Natural killer cell (primary cell): ENCODE data around the gene NID1. TPM values are rescaled to one million over a fixed set of nuclear protein-coding genes. Genes with fewer than 3 reads are reported as not detected.
"Not testable (repeated sequence)": the region's sequence is repeated elsewhere in the genome, so short reads cannot be mapped to it uniquely, and the experiment has no call there.

Source experiments
- ATAC-seq, 3 donors: fragments of 150-1000 bp in 2 of 3; fragments of 200-7000 bp in 1 of 3; cut with Tn5 transposase; 1 replicate in 1 of 3; 2 replicates in 2 of 3; pipeline ENCODE4 v1.10.0; 2021; ENCODE audit warnings: mild to moderate bottlenecking in 2 of 3, moderate library complexity in 2 of 3
- DNase-seq, 2 donors: peaks; one replicate each; pipeline versions ENCODE4 v3.0.0 to v3.0.0-alpha.2; 2013 to 2021; ENCODE audit warnings: mixed read lengths in 1 of 2
- H3K27ac ChIP-seq: one replicate; pipeline ENCODE4 v1.5.1; 2013; ENCODE audit warnings: mild to moderate bottlenecking, low read length
- H3K27me3 ChIP-seq: one replicate; pipeline ENCODE4 v1.6.1; 2013; ENCODE audit warnings: low read length; ENCODE audit not compliant: control insufficient read depth, insufficient read depth
- H3K36me3 ChIP-seq: one replicate; pipeline ENCODE4 v1.6.1; 2013; ENCODE audit warnings: low read length; ENCODE audit not compliant: control insufficient read depth, insufficient read depth
- H3K4me1 ChIP-seq: one replicate; pipeline ENCODE4 v1.6.1; 2013; ENCODE audit warnings: low read length; ENCODE audit not compliant: control insufficient read depth, insufficient read depth
- H3K4me3 ChIP-seq: one replicate; pipeline ENCODE4 v1.5.1; 2013; ENCODE audit warnings: low read length
- H3K9me3 ChIP-seq: one replicate; pipeline ENCODE4 v1.6.1; 2013; ENCODE audit warnings: low read length; ENCODE audit not compliant: control insufficient read depth, insufficient read depth
- H3K27ac Mint-ChIP-seq, 2 donors: one replicate each; pipeline ENCODE4 v1.8.0; 2022; ENCODE audit warnings: mild to moderate bottlenecking in 2 of 2, mixed read lengths in 2 of 2, moderate library complexity in 1 of 2
- H3K27me3 Mint-ChIP-seq, 2 donors: one replicate each; pipeline ENCODE4 v1.8.0; 2022; ENCODE audit warnings: low read depth in 2 of 2, mixed read lengths in 2 of 2
- H3K36me3 Mint-ChIP-seq: one replicate; pipeline ENCODE4 v1.8.0; 2022; ENCODE audit warnings: mixed read lengths
- H3K4me1 Mint-ChIP-seq, 2 donors: one replicate each; pipeline ENCODE4 v1.8.0; 2022; ENCODE audit warnings: mixed read lengths in 2 of 2
- H3K4me3 Mint-ChIP-seq: one replicate; pipeline ENCODE4 v1.8.0; 2022; ENCODE audit warnings: mild to moderate bottlenecking, moderate library complexity, mixed read lengths
- H3K9me3 Mint-ChIP-seq, 2 donors: one replicate each; pipeline ENCODE4 v1.8.0; 2022; ENCODE audit warnings: mixed read lengths in 2 of 2
- CTCF ChIP-seq: fragments of 200-600 bp; IDR thresholded peaks from one replicate; pipeline ENCODE4 v1.8.0; 2022; ENCODE audit warnings: antibody characterized with exemption
- WGBS: methylation state at CpG from one replicate; pipeline ENCODE4 v1.1.7; 2013; ENCODE audit warnings: missing lambda C conversion rate; ENCODE audit not compliant: insufficient coverage; 5-methylcytosine and 5-hydroxymethylcytosine counted together
- intact Hi-C: fragments of 100-400 bp; cut with micrococcal nuclease; formaldehyde crosslinking; loops from one replicate; pipeline ENCODE4 v1.14.2; 2022
- total RNA-seq, 4 donors: library from RNA; stranded (reverse); fragments of 120-200 nt in 1 of 4; gene quantifications; one replicate each; pipeline versions ENCODE4 v1.2.3 to v1.2.4, GENCODE V29; 2013 to 2022

NID1 gene
- total RNA-seq, 3 donors from 2014 or later (not counting 1 experiment from before 2014, with no cell fraction given) = 0.32 to 0.92 (median 0.85) TPM

DNA sequence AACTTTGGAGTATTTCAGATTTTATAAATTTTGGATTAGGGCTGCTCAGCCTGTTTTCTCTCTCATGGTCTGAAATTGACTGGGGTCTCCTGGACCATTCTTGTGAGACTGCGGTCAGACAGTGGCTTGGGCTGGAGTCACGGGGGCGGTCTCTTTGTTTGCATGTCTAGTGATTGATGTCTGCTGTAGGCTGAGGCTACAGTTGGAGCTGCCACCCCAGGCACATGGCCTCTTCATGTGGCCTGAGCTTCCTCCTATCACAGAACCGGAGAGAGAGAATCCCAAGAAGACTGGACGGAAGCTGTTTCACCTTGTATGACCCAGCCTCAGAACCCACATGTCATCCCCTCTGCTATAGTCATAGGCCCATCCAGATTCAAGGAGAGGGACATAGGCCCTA lies 96.1 kb downstream of the NID1 start:
- H3K9me3 ChIP-seq = no peaks in the 10 kb centered on the region
- H3K27ac Mint-ChIP-seq = no peak overlapping the region
- H3K27me3 Mint-ChIP-seq = peaks cover 0 to 3% of the 10 kb centered on the region in 2 donors
- H3K27ac ChIP-seq = no peak overlapping the region
- DNase-seq = no peak
- TF ChIP-seq CTCF = no peak
- ATAC-seq = no peak
- H3K4me3 ChIP-seq = no peak overlapping the region
- no peaks in the 10 kb centered on the region for H3K9me3 Mint-ChIP-seq
- H3K36me3 Mint-ChIP-seq = no peaks in the 10 kb centered on the region
- H3K36me3 ChIP-seq = no peaks in the 10 kb centered on the region
- peaks cover 15 to 25% of the 10 kb centered on the region in 2 donors for H3K4me1 Mint-ChIP-seq
- intact Hi-C loops = no loop called here
- no peak overlapping the region for H3K4me3 Mint-ChIP-seq
- H3K27me3 ChIP-seq = no peaks in the 10 kb centered on the region
- peaks cover 13% of the 10 kb centered on the region for H3K4me1 ChIP-seq
- 94% methylated on average over 5 of the region's 5 CpGs for WGBS

GRCh38 chr1:235966134-235966533 lies 98.8 kb downstream of the NID1 start:
- H3K27me3 ChIP-seq, H3K36me3 Mint-ChIP-seq, H3K9me3 Mint-ChIP-seq, H3K36me3 ChIP-seq, H3K4me3 ChIP-seq, H3K4me3 Mint-ChIP-seq, H3K27ac Mint-ChIP-seq, H3K27ac ChIP-seq, H3K4me1 ChIP-seq, H3K9me3 ChIP-seq, H3K27me3 Mint-ChIP-seq, ATAC-seq, DNase-seq, intact Hi-C loops: not testable (repeated sequence)
- peaks cover 0 to 21% of the 10 kb centered on the region in 2 donors for H3K4me1 Mint-ChIP-seq
- WGBS = 51% methylated on average over 4 of the region's 5 CpGs

- DNase-seq (no peak), ATAC-seq (no peak)
- Histone ChIP-seq H3K9me3 (no peaks in the 10 kb centered on the region), H3K27me3 (no peaks in the 10 kb centered on the region), H3K27ac (no peak overlapping the region), H3K4me1 (peaks cover 3% of the 10 kb centered on the region), H3K4me3 (no peak overlapping the region), H3K36me3 (no peaks in the 10 kb centered on the region)
- Mint-ChIP-seq H3K36me3 (no peaks in the 10 kb centered on the region), H3K9me3 (no peaks in the 10 kb centered on the region), H3K27ac (no peak overlapping the region), H3K4me1 (peaks cover 4 to 32% of the 10 kb centered on the region in 2 donors), H3K4me3 (no peak overlapping the region), H3K27me3 (no peaks in the 10 kb centered on the region)
- no peak for TF ChIP-seq CTCF
- intact Hi-C loops = no loop called here
- WGBS = 96% methylated on average over 4 of the region's 4 CpGs
Measured at GRCh38 chr1:235960809-235961208, 104.1 kb downstream of the NID1 start.

- H3K27ac Mint-ChIP-seq = no peak overlapping the region
- WGBS = 96% methylated on average over 12 of the region's 12 CpGs
Measured at GRCh38 chr1:235958021-235958420, 106.9 kb downstream of the NID1 start.

More at GRCh38 chr1:235958021-235958420, 106.9 kb downstream of the NID1 start:
- H3K9me3 ChIP-seq = no peaks in the 10 kb centered on the region
- Mint-ChIP-seq H3K36me3 (no peaks in the 10 kb centered on the region), H3K9me3 (no peaks in the 10 kb centered on the region), H3K27me3 (no peaks in the 10 kb centered on the region), H3K4me3 (no peak overlapping the region), H3K4me1 (peaks cover 31 to 43% of the 10 kb centered on the region in 2 donors)
- DNase-seq (no peak), ATAC-seq (no peak)
- no peaks in the 10 kb centered on the region for H3K27me3 ChIP-seq
- no peaks in the 10 kb centered on the region for H3K36me3 ChIP-seq
- H3K4me1 ChIP-seq = peaks cover 31% of the 10 kb centered on the region
- H3K27ac ChIP-seq = no peak overlapping the region
- TF ChIP-seq CTCF = no peak
- intact Hi-C loops = no loop called here
- H3K4me3 ChIP-seq = no peak overlapping the region
